HCT116 (cell line): ENCODE results near the gene IP6K3. TPM values are rescaled to one million over a fixed set of nuclear protein-coding genes. Genes with fewer than 3 reads are reported as not detected.

Experiments
- ATAC-seq: fragments of 200-7000 bp; cut with Tn5 transposase; 2 replicates; pipeline ENCODE4 v1.9.1; 2020; ENCODE audit warnings: mild to moderate bottlenecking, moderate library complexity
- BruUV-seq: library from RNA; stranded (reverse); fragments of 400-500 nt; replicated peaks from 2 replicates; lab custom pipeline; 2021; lab: Mats Ljungman, UMichigan
- CTCF ChIA-PET: fragments of 300-600 bp; sonication (Branson Sonifier 250); formaldehyde crosslinking; loops from one replicate; lab custom pipeline; 2021; ENCODE audit warnings: antibody characterized with exemption; lab: Charles Lee
- POLR2A ChIA-PET: fragments of 300-600, 350-600 bp; sonication (Branson Sonifier 250); formaldehyde crosslinking; loops from one replicate; lab custom pipeline; 2021; ENCODE audit warnings: antibody characterized with exemption; lab: Charles Lee
- RAD21 ChIA-PET, 2 experiments: fragments of 300-600 bp; sonication (Branson Sonifier 250); formaldehyde crosslinking; loops; one replicate each; lab custom pipeline; 2023; ENCODE audit warnings: low total read pairs in 2 of 2; ENCODE audit not compliant: uncharacterized antibody in 2 of 2, unreplicated experiment in 2 of 2, low non-redundant PET in 1 of 2; lab: Charles Lee
- DNase-seq: peaks from one replicate; pipeline ENCODE4 v3.0.0-alpha.2; 2010; ENCODE audit warnings: low read depth, low spot score
- H2AFZ ChIP-seq: fragments of 200-600 bp; shearing (Covaris generic), sonication (generic); 2 replicates; pipeline ENCODE4 v1.6.1; 2017; ENCODE audit warnings: low read depth, mixed run types, mixed read lengths, antibody characterized with exemption, low read length; ENCODE audit not compliant: poor library complexity, severe bottlenecking
- H3K27ac ChIP-seq: 2 replicates; pipeline ENCODE4 v1.5.1; 2012; ENCODE audit warnings: low read depth, low read length
- H3K27me3 ChIP-seq: fragments of 200-600 bp; sonication (generic); 2 replicates; pipeline ENCODE4 v1.6.1; 2016; ENCODE audit warnings: mixed run types, low read length, mixed read lengths; ENCODE audit not compliant: insufficient read depth
- H3K36me3 ChIP-seq, 2 experiments: fragments of 200-500 bp in 1 of 2; fragments of 200-600 bp in 1 of 2; sonication (Bioruptor generic) in 1 of 2; sonication (generic) in 1 of 2; 2 replicates each; pipeline versions ENCODE4 v1.5.1 to v1.6.1; 2014 to 2016; ENCODE audit warnings: low read length in 2 of 2, inconsistent platforms in 1 of 2, mixed read lengths in 1 of 2, mixed run types in 1 of 2; ENCODE audit not compliant: insufficient read depth in 2 of 2, control insufficient read depth in 1 of 2
- H3K4me1 ChIP-seq, 2 experiments: fragments of 200-600 bp in 1 of 2; sonication (generic) in 1 of 2; 2 replicates each; pipeline versions ENCODE4 v1.5.1 to v1.6.1; 2012 to 2017; ENCODE audit warnings: low read length in 2 of 2, inconsistent platforms in 1 of 2, mild to moderate bottlenecking in 1 of 2, mixed read lengths in 1 of 2, mixed run types in 1 of 2, moderate library complexity in 1 of 2; ENCODE audit not compliant: insufficient read depth in 2 of 2, control insufficient read depth in 1 of 2
- H3K4me2 ChIP-seq: fragments of 200-600 bp; sonication (generic); 2 replicates; pipeline ENCODE4 v1.6.1; 2017; ENCODE audit warnings: mixed run types, low read length, mixed read lengths
- H3K4me3 ChIP-seq, 2 experiments: fragments of 200-600 bp in 1 of 2; sonication (generic) in 1 of 2; replicated peaks in 1 of 2; 2 replicates each; pipeline ENCODE4 v1.5.1; 2011 to 2016; ENCODE audit warnings: low read length in 2 of 2, control low read depth in 1 of 2, low read depth in 1 of 2, mild to moderate bottlenecking in 1 of 2, mixed read lengths in 1 of 2, mixed run types in 1 of 2
- H3K79me2 ChIP-seq: fragments of 200-600 bp; sonication (generic); 2 replicates; pipeline ENCODE4 v1.6.1; 2017; ENCODE audit warnings: mild to moderate bottlenecking, mixed run types, low read length, moderate library complexity, mixed read lengths; ENCODE audit not compliant: insufficient read depth
- H3K9ac ChIP-seq: fragments of 200-600 bp; sonication (generic); 2 replicates; pipeline ENCODE4 v1.6.1; 2016; ENCODE audit warnings: low read length, mixed read lengths
- H3K9me2 ChIP-seq: fragments of 200-600 bp; sonication (generic), shearing (Covaris generic); 2 replicates; pipeline ENCODE4 v1.6.1; 2017; ENCODE audit warnings: mixed run types, mild to moderate bottlenecking, moderate library complexity; ENCODE audit not compliant: insufficient read depth
- H3K9me3 ChIP-seq, 2 experiments: fragments of 200-500 bp in 1 of 2; fragments of 200-600 bp in 1 of 2; sonication (Bioruptor generic) in 1 of 2; sonication (generic) in 1 of 2; 2 replicates each; pipeline ENCODE4 v1.6.1; 2014 to 2017; ENCODE audit warnings: low read length in 2 of 2, mixed read lengths in 2 of 2, inconsistent platforms in 1 of 2, low read depth in 1 of 2, mild to moderate bottlenecking in 1 of 2, mixed run types in 1 of 2, moderate library complexity in 1 of 2; ENCODE audit not compliant: control insufficient read depth in 1 of 2, insufficient read depth in 1 of 2
- H4K20me1 ChIP-seq: fragments of 200-600 bp; sonication (generic), shearing (Covaris generic); 2 replicates; pipeline ENCODE4 v1.6.1; 2017; ENCODE audit warnings: mixed run types, mild to moderate bottlenecking, moderate library complexity; ENCODE audit not compliant: insufficient read depth
- ATF3 ChIP-seq: IDR thresholded peaks from 2 replicates; pipeline ENCODE4 v1.6.1; 2012
- CEBPB ChIP-seq: IDR thresholded peaks from 2 replicates; pipeline ENCODE4 v1.6.1; 2012; ENCODE audit warnings: low read depth
- EGR1 ChIP-seq: IDR thresholded peaks from 2 replicates; pipeline ENCODE4 v1.6.1; 2012; ENCODE audit warnings: low read depth
- ELF1 ChIP-seq: IDR thresholded peaks from 2 replicates; pipeline ENCODE4 v1.6.1; 2012; ENCODE audit warnings: low read depth, borderline replicate concordance
- EZH2 ChIP-seq: fragments of 200-600 bp; sonication (generic); IDR thresholded peaks from 2 replicates; pipeline ENCODE4 v1.6.1; 2017; ENCODE audit warnings: antibody characterized with exemption, mixed run types
- EZH2phosphoT487 ChIP-seq: fragments of 200-600 bp; IDR thresholded peaks from 2 replicates; pipeline ENCODE4 v1.6.1; 2018; ENCODE audit warnings: antibody characterized with exemption, borderline replicate concordance
- FOSL1 ChIP-seq: IDR thresholded peaks from 2 replicates; pipeline ENCODE4 v1.6.1; 2012; ENCODE audit warnings: low read depth
- JUND ChIP-seq: IDR thresholded peaks from 2 replicates; pipeline ENCODE4 v1.6.1; 2012
- RAD21 ChIP-seq: IDR thresholded peaks from 2 replicates; pipeline ENCODE4 v1.6.1; 2012; ENCODE audit warnings: low read depth, mild to moderate bottlenecking
- REST ChIP-seq: IDR thresholded peaks from 2 replicates; pipeline ENCODE4 v1.6.1; 2012; ENCODE audit warnings: low read depth
- SIN3A ChIP-seq: IDR thresholded peaks from 2 replicates; pipeline ENCODE4 v1.6.1; 2012; ENCODE audit warnings: low read depth
- SP1 ChIP-seq: IDR thresholded peaks from 2 replicates; pipeline ENCODE4 v1.6.1; 2012; ENCODE audit warnings: low read depth
- SRF ChIP-seq: IDR thresholded peaks from 2 replicates; pipeline ENCODE4 v1.6.1; 2012; ENCODE audit warnings: low read depth
- TCF7L2 ChIP-seq: IDR thresholded peaks from 2 replicates; pipeline ENCODE4 v1.7.0; 2011; ENCODE audit warnings: borderline replicate concordance, inconsistent platforms; ENCODE audit not compliant: insufficient read depth, insufficient read length; ENCODE audit errors: extremely low read depth
- YY1 ChIP-seq: IDR thresholded peaks from 2 replicates; pipeline ENCODE4 v1.6.1; 2011; ENCODE audit warnings: low read length, low read depth, moderate library complexity, mild to moderate bottlenecking; ENCODE audit not compliant: insufficient replicate concordance; ENCODE audit errors: extremely low read depth
- ZFX ChIP-seq: fragments of 450-650 bp; IDR thresholded peaks from 2 replicates; pipeline ENCODE4 v1.6.1; 2017
- ZNF274 ChIP-seq: fragments of 200-500 bp; sonication (Bioruptor generic); IDR thresholded peaks from 2 replicates; pipeline ENCODE4 v1.6.1; 2014; ENCODE audit warnings: mild to moderate bottlenecking, low read depth, low read length, inconsistent platforms
- intact Hi-C: fragments of 100-400 bp; cut with micrococcal nuclease; formaldehyde crosslinking; loops from 2 replicates; pipeline ENCODE4 v1.10.0; 2022
- total RNA-seq: library from RNA; stranded (reverse); gene quantifications from one replicate; pipeline ENCODE4 v1.2.1, GENCODE V29; 2021; ENCODE audit not compliant: unreplicated experiment
- TF ChIP-seq, protein P1 (sequence below): IDR thresholded peaks from 2 replicates; pipeline ENCODE4 v1.6.1; 2011; ENCODE audit warnings: mild to moderate bottlenecking, low read length, moderate library complexity; ENCODE audit not compliant: insufficient replicate concordance; ENCODE audit errors: extremely low read depth
- TF ChIP-seq, protein P2 (sequence below): IDR thresholded peaks from 2 replicates; pipeline ENCODE4 v1.6.1; 2012
- TF ChIP-seq, protein P3 (sequence below), 3 experiments: fragments of 200-600 bp in 1 of 3; sonication (generic) in 1 of 3; IDR thresholded peaks in 2 of 3; conservative IDR thresholded peaks in 1 of 3; 2 replicates each; pipeline ENCODE4 v1.5.1; 2012 to 2017; ENCODE audit warnings: low read depth in 2 of 3, low read length in 2 of 3, antibody characterized with exemption in 1 of 3, borderline replicate concordance in 1 of 3, control low read depth in 1 of 3, mild to moderate bottlenecking in 1 of 3, mixed read lengths in 1 of 3, mixed run types in 1 of 3, moderate library complexity in 1 of 3; ENCODE audit not compliant: insufficient read depth in 1 of 3

IP6K3 gene
- total RNA-seq, 1 experiment from 2014 or later, result not detected

DNA sequence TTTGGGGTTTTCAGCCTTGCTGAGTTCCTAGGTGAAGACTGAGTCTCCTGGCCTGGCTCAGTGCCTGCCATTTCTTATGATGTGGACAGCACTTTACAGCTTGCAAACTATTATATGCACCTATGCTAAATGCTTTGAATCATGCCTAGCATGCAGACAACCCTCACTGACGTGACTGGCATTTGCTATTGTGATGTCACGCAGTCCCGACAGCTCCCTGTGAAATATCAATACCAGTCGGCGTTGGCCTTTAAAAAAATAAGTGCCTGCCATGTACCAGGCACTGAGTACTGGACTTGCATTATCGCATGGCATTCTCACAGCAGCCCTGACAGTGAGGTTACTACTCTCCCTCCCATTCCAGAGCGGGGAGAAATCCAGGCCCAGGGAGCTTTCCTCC is 70.7 kb downstream of the IP6K3 start:
- no peak overlapping the region for H3K4me3 ChIP-seq
- no peaks in the 10 kb centered on the region for H3K4me1 ChIP-seq
- intact Hi-C loops, result no loop called here
- no peak overlapping the region for H3K4me2 ChIP-seq
- DNase-seq, result no peak
- no peaks in the 10 kb centered on the region for H4K20me1 ChIP-seq
- H3K27me3 ChIP-seq, result no peaks in the 10 kb centered on the region
- H3K27ac ChIP-seq, result no peak overlapping the region
- no peak overlapping the region for H2AFZ ChIP-seq
- H3K9me3 ChIP-seq, result no peaks in the 10 kb centered on the region
- H3K9ac ChIP-seq, result no peak overlapping the region
- H3K79me2 ChIP-seq, result no peaks in the 10 kb centered on the region
- no peak for ATAC-seq
- H3K9me2 ChIP-seq, result no peaks in the 10 kb centered on the region
- POLR2A ChIA-PET, result no interaction called here
- CTCF ChIA-PET, result no interaction called here
- BruUV-seq, result no TSS peak
- peaks cover 39 to 58% of the 10 kb centered on the region in 2 experiments; a peak in 3 of 4 replicates for H3K36me3 ChIP-seq
- RAD21 ChIA-PET, result no interaction called here
- TF ChIP-seq FOSL1 (no peak), REST (no peak), ATF3 (no peak), EZH2phosphoT487 (no peak), SRF (no peak), SP1 (no peak), EGR1 (no peak), YY1 (no peak), CEBPB (no peak), RAD21 (no peak), ZNF274 (no peak), ELF1 (no peak), TCF7L2 (no peak), ZFX (no peak), SIN3A (no peak), JUND (no peak), EZH2 (no peak)
- TF ChIP-seq, protein P1, sequence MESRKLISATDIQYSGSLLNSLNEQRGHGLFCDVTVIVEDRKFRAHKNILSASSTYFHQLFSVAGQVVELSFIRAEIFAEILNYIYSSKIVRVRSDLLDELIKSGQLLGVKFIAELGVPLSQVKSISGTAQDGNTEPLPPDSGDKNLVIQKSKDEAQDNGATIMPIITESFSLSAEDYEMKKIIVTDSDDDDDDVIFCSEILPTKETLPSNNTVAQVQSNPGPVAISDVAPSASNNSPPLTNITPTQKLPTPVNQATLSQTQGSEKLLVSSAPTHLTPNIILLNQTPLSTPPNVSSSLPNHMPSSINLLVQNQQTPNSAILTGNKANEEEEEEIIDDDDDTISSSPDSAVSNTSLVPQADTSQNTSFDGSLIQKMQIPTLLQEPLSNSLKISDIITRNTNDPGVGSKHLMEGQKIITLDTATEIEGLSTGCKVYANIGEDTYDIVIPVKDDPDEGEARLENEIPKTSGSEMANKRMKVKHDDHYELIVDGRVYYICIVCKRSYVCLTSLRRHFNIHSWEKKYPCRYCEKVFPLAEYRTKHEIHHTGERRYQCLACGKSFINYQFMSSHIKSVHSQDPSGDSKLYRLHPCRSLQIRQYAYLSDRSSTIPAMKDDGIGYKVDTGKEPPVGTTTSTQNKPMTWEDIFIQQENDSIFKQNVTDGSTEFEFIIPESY, result no peak
- TF ChIP-seq, protein P2, sequence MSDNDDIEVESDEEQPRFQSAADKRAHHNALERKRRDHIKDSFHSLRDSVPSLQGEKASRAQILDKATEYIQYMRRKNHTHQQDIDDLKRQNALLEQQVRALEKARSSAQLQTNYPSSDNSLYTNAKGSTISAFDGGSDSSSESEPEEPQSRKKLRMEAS, result no peak
- TF ChIP-seq, protein P3, sequence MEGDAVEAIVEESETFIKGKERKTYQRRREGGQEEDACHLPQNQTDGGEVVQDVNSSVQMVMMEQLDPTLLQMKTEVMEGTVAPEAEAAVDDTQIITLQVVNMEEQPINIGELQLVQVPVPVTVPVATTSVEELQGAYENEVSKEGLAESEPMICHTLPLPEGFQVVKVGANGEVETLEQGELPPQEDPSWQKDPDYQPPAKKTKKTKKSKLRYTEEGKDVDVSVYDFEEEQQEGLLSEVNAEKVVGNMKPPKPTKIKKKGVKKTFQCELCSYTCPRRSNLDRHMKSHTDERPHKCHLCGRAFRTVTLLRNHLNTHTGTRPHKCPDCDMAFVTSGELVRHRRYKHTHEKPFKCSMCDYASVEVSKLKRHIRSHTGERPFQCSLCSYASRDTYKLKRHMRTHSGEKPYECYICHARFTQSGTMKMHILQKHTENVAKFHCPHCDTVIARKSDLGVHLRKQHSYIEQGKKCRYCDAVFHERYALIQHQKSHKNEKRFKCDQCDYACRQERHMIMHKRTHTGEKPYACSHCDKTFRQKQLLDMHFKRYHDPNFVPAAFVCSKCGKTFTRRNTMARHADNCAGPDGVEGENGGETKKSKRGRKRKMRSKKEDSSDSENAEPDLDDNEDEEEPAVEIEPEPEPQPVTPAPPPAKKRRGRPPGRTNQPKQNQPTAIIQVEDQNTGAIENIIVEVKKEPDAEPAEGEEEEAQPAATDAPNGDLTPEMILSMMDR (IDR thresholded peaks at IDR 0.05 in 2 of 3, conservative IDR thresholded peaks at IDR 0.05 in 1 of 3; ENCODE audit: borderline replicate concordance in 1 of 3, insufficient read depth in 1 of 3, low read depth in 2 of 3, low read length in 2 of 3), result no peak
